GM19043 (cell line): ENCODE measurements around the gene UBN2.
A peak's percentile ranks its signal among the peaks of the same experiment; 100 is the strongest.
"Not testable (repeated sequence)": the region's sequence is repeated elsewhere in the genome, so short reads cannot be mapped to it uniquely, and the experiment has no call there.

Experiments used
- ATAC-seq: cut with Tn5 transposase; IDR thresholded peaks from one replicate; pipeline ENCODE4 v1.9.1; 2021; ENCODE audit warnings: low read depth; ENCODE audit not compliant: unreplicated experiment

The UBN2 gene

GRCh38 chr7:139293534-139293933 is 62.5 kb downstream of the UBN2 start:
- ATAC-seq, result no peak

DNA sequence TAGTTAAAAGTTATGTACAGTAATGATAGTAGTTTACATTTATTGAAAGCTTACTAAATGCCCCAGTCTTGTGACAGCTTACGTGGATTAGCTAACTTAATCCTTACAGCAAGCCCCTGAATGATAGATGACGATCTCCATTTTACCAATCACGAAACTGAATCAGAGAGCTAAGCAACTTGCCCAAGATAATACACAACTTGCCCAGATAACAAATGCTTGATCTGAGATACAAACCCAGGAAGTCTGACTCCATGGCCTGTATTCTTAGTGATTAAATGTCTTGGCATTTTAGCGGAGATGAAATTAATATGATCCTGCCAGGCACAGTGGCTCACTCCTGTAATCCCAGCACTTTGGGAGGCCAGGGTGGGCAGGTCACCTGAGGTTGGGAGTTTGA is 63.2 kb downstream of the UBN2 start:
- ATAC-seq, result no peak

DNA sequence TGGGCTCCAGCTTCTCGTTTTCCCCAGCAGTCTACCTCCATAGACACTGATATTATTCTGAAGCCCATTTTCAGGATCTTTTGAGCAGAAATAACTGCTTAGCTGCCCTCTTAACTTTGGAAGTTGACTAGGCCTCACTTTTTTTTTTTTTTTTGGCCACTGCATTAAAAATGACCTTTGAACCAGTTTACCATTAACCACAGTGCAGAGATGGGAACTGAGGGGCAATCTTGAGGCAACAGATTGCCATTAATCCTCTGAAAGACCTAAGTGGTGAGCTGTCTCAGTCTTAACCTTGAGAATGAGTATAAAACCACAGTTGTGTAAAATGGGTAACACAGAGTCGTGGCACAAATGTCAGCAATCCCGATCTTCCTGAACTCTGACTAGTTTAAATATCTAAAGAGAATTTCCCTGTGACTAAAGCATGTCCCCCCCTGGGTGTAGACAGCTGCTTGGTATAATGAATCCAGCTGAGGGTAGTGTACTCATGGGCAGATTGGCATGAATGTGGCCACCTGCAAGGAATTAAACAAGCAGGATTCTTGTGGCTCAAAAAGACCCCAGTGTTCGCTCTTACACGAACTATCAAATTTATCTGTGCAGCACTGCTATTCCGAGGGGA is 64.0 kb downstream of the UBN2 start:
- ATAC-seq, result no peak

- no peak for ATAC-seq
Measured at GRCh38 chr7:139297795-139298194, 66.8 kb downstream of the UBN2 start.

DNA sequence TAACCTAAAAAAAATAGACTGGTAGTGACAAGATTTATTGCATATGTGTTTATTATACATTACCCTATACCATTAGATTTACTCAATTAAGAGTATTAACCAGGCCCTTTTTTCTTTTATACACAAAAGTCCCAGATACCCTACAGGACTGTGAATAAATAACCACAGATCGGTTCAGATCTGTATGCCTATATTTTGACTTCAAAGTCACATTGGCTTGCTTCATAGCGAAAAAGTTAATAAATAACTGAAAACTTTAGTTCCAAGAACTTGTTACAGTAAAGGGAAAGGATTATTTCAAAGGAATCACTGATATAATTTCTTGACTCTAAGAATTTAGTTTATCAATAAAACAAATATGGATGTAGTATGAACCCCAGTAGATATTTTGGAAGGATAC is 68.3 kb downstream of the UBN2 start:
- no peak for ATAC-seq

DNA sequence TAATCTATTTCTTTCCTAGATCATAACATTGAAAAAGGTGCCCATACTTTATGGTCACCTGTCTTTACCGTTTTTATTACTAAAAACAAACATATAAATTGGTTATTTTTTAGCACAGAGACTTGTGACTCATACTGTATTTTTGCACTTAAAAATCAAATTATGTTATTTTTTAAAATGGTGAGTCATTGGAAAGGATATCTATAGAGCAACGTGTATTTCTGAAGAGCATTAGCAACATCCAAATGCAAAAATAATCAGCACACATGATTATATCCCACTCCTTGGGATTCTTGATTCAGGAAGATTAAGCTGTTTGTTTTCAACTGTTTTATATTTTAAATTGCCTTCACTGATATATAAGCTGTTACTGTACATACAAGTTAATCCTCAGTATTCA is 69.4 kb downstream of the UBN2 start:
- ATAC-seq, result no peak

DNA sequence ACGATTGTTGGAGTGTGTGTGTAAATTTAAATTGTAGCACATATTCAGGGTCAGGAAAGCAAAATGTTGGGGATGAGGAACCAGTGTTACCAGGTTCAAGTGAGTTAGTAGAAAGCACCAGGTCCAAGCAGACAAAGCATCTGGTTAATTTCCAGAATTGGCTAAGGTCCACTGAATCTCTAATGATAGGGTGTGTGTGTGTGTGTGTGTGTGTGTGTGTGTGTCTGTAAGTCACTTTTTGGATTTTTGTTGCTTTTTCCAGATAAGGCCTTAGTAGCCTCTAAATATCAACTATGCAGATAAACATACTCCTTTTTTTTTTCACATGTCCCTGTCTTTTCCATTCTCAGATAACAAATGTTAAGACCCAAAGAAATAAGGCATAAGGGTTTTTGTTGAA is 73.5 kb downstream of the UBN2 start:
- no peak for ATAC-seq

GRCh38 chr7:139317939-139318505 is 87.0 kb downstream of the UBN2 start:
- no peak for ATAC-seq

- no peak for ATAC-seq
Measured at GRCh38 chr7:139321071-139321745, 90.2 kb downstream of the UBN2 start.

GRCh38 chr7:139324709-139325108 is 93.7 kb downstream of the UBN2 start:
- ATAC-seq, result not testable (repeated sequence)

DNA sequence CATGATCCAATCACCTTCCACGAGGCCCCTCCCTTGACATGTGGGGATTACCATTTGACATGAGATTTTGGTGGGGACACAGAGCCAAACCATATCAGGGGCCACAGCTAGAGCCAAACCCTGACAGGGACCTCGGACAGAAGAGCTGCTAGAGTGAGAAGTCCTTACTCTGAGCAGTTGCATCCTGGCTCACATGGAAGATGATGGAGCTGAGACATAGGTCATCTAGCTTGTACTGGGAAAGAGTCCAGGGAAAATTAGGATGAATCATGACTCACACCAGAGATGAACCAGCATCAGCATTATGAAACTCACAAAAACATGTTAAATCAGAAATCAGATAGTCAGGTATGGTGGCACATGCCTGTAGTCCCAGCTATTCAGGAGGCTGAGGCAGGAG is 97.3 kb downstream of the UBN2 start:
- no peak for ATAC-seq

DNA sequence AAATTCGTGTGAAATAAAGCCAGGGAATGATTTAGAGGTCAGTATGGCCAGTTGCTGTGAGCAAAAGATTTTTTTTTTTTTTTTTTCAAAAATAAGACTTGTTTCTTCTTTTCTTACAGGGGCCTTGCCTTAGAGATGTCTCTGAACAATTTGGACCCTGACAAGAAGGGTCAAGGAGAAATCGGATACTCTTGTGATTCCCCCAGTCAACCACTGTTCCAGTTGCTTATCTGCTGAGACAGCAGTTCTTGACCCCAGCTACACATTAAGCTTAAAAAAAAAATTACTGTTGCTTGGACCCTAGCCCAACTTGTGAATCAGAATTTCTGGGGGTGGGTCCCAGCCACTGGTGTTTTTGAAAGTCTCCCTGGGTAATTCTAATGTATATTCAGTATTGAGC is 98.1 kb downstream of the UBN2 start:
- no peak for ATAC-seq

DNA sequence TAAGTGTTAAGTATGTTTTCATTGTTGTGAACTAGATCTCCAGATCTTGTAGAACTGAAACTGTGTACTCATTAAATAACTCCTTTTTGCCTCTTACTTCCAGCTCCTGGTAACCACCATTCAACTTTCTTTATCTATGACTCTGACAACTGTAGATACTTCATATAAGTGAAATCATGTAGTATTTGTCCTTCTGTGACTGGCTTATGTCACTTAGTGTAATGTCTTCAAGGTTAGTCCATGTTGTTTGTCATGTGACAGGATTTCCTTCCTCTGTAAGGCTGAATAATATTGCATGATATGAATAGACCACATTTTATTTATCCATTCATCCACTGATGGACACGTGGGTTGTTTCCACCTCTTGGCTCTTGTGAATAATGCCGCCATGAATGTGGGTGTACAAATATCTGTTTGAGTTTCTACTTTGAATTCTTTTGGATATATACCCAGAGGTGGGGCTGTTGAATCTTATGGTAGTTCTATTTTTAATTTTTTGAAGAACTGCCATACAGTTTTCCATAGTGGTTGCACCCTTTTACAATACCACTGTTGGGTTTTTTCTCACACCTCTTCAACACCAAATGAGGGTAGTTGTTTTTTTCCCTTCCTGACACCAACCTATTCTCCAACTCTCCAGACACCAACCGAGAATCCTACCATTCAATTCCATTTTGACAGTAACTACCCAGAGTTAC is 99.4 kb downstream of the UBN2 start:
- ATAC-seq, result no peak

DNA sequence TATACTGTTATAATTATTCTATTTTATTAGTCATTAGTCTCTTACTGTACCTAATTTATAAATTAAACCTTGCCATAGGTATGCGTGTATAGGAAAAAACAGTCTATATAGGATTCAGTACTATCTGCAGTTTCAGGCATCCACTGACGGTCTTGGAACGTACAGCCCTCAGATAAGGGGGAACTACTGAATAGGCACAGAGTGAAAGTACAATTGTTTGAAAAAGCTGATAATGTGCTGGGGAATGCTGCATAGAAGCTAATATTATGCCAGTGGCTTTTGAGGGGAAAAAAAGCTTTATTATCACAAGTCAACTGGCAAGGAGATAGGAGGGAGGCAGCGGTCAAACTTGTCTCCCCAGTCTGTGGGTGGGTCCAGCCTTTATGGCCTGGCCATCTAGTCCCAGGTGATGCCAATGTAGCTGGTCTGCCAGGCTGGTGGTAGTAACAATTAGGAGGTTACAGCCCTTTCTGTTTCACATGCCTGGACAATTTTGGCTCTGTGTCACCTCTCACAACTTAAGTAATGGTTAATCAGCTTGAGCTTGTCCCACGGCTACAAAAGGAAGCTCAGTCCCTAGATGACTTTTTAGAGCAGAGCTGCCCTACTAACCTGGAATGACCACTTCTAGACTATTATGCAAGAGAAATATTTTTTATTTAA is 101.8 kb downstream of the UBN2 start:
- ATAC-seq, result no peak

DNA sequence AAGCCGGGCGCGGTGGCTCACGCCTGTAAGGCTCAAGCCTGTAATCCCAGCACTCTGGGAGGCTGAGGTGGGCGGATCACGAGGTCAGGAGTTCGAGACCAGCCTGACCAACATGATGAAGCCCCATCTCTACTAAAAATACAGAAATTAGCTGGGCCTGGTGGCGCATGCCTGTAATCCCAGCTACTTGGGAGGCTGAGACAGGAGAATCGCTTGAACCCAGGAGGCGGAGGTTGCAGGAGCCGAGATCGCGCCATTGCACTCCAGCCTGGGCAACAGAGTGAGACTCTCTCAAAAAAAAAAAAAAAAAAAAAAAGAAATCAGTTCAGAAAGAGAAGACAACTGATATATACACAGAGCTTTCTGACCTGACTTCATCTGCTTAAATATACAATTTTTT is 102.4 kb downstream of the UBN2 start:
- not testable (repeated sequence) for ATAC-seq

GRCh38 chr7:139334399-139335150 is 103.5 kb downstream of the UBN2 start:
- ATAC-seq, result no peak

DNA sequence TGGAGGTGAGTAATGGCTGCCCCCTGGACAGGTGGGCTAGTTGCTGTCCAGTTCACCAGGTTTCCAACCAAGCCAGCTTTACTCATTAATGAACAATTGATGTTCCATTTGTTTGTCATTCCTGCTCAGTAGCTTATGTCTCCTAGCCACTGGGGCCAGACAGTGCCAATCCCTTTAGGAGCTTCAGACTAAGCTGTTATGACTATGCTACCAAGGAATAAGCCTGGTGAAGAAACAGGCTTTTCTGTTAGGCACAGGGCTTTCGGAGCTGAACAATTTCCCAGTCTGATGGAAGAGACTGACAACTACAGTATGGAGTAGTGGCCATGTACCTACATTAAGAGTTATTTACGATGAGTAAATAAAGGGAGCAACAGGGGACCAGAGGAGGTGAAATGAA is 108.0 kb downstream of the UBN2 start:
- ATAC-seq, result no peak

DNA sequence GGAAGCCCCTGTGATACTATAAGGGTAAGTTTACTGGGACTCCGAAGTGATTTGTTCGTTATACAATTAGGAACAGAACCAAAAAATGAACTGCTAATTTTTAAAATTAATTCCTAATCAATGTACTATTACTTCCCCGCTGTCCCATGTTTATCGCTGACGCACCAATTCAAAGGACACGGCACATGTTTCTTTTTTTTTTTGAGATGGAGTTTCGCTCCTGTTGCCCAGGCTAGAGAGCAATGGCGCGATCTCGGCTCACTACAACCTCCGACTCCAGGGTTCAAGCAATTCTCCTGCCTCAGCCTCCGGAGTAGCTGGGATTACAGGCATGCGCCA is 108.6 kb downstream of the UBN2 start:
- ATAC-seq, result no peak

DNA sequence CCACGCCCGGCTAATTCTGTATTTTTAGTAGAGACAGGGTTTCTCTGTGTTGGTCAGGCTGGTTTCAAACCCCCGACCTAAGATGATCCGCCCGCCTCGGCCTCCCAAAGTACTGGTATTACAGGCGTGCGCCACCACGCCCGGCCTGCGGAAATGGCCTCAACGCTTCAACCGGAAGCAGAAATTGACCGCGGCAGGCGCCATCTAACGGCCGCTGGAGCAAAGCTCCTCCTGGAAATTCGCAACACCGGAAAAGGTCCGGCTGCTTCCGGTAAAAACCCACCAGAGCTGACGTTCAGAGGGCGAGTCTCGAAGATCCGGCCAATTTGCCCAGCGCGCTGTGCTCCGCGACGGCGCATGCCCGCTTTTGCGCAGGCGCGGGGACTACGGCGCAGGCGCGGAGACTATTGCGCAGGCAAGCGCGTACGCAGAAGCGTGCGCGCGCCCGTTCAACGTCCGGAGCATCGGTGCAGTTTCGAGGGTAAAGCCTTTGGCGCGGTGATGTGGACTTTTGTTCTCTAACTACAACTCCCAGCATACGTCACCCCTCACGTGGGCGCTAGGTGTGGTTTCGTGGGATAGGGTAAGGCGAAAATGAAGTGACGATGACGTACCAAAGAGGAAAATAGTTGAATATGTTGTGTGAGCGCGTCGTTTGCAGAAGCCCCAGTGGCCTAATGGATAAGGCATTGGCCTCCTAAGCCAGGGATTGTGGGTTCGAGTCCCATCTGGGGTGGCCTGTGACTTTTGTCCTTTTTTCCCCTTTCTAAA is 109.2 kb downstream of the UBN2 start:
- peak; percentile 76 for ATAC-seq

DNA sequence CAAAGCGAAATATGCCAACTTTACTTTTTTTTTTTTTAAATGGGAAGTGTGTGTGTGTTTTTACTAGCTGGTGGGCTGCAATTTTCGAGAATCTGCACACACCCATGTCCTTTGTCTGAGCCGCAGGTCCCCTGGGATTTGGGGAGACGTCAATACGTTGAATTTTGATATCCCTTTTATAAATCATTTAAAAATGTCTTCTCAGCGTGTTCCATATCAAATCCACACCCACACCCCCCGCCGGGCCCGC is 109.7 kb downstream of the UBN2 start:
- no peak for ATAC-seq
